NCI-H510A (cell line): ENCODE results near the gene CDCA3.
"Not testable (repeated sequence)": the region's sequence is repeated elsewhere in the genome, so short reads cannot be mapped to it uniquely, and the experiment has no call there.

ENCODE experiments used
- DNase-seq: peaks from one replicate; lab custom pipeline; 2025; lab: John Stamatoyannopoulos, UW

Gene CDCA3

GRCh38 chr12:6872073-6873048 is 21.3 kb upstream of the CDCA3 start:
- no peak for DNase-seq

GRCh38 chr12:6871052-6871957 is 20.2 kb upstream of the CDCA3 start:
- DNase-seq = no peak

GRCh38 chr12:6870304-6870703 is 19.2 kb upstream of the CDCA3 start:
- DNase-seq = not testable (repeated sequence)

GRCh38 chr12:6869049-6870021 is 18.2 kb upstream of the CDCA3 start:
- no peak for DNase-seq

GRCh38 chr12:6868211-6869048 is 17.3 kb upstream of the CDCA3 start:
- DNase-seq = no peak

- DNase-seq = no peak
Measured at GRCh38 chr12:6867413-6868210, 16.5 kb upstream of the CDCA3 start, which contains the start of gene TPI1. Gene TPI1 (plus strand): TSS chr12:6867531. CDS start chr12:6867567, 36 bp downstream.

GRCh38 chr12:6866920-6867412 is 15.9 kb upstream of the CDCA3 start:
- DNase-seq = peak; percentile 27

- no peak for DNase-seq
Measured at GRCh38 chr12:6866163-6866919, 15.3 kb upstream of the CDCA3 start.

- not testable (repeated sequence) for DNase-seq
Measured at GRCh38 chr12:6865307-6865706, 14.2 kb upstream of the CDCA3 start.

GRCh38 chr12:6863586-6864321 is 12.7 kb upstream of the CDCA3 start:
- DNase-seq = no peak

- no peak for DNase-seq
Measured at GRCh38 chr12:6863033-6863432, 11.9 kb upstream of the CDCA3 start.

- no peak for DNase-seq
Measured at GRCh38 chr12:6861391-6861790, 10.3 kb upstream of the CDCA3 start.

- no peak for DNase-seq
Measured at GRCh38 chr12:6860942-6861341, 9.9 kb upstream of the CDCA3 start.

- DNase-seq = no peak
Measured at GRCh38 chr12:6860116-6860515, 9.0 kb upstream of the CDCA3 start.

- no peak for DNase-seq
Measured at GRCh38 chr12:6858799-6859198, 7.7 kb upstream of the CDCA3 start.

- no peak for DNase-seq
Measured at GRCh38 chr12:6855322-6855721, 4.2 kb upstream of the CDCA3 start.

- no peak for DNase-seq
Measured at GRCh38 chr12:6854036-6854435, 3.0 kb upstream of the CDCA3 start.

- no peak for DNase-seq
Measured at GRCh38 chr12:6853626-6854025, 2.5 kb upstream of the CDCA3 start.
